Measurements from ENCODE around the gene ERP27.

ERP27 gene

GRCh38 chr12:14903386-14904098 lies 34.8 kb downstream of the ERP27 start:
- Histone ChIP-seq H3K9ac (ENCODE audit: low read depth, low read length) (no peak overlapping the region), H3K36me3 (ENCODE audit: control insufficient read depth, insufficient read depth, low read length) (no peaks in the 10 kb centered on the region), H3K9me3 (ENCODE audit: control insufficient read depth, insufficient read depth, low read length) (no peaks in the 10 kb centered on the region), H3K27me3 (ENCODE audit: control insufficient read depth, insufficient read depth, low read length) (no peaks in the 10 kb centered on the region), H3K27ac (ENCODE audit: low read depth, low read length) (no peak overlapping the region), H3K4me3 (ENCODE audit: low read depth, low read length) (no peak overlapping the region), H3K4me1 (ENCODE audit: control insufficient read depth, insufficient read depth, low read length) (no peaks in the 10 kb centered on the region)

- H3K4me3 ChIP-seq (ENCODE audit: low read depth, low read length) = no peak overlapping the region
- H3K9me3 ChIP-seq (ENCODE audit: control insufficient read depth, insufficient read depth, low read length) = no peaks in the 10 kb centered on the region
- H3K27ac ChIP-seq (ENCODE audit: low read depth, low read length) = no peak overlapping the region
- H3K9ac ChIP-seq (ENCODE audit: low read depth, low read length) = no peak overlapping the region
- no peaks in the 10 kb centered on the region for H3K4me1 ChIP-seq (ENCODE audit: control insufficient read depth, insufficient read depth, low read length)
- H3K27me3 ChIP-seq (ENCODE audit: control insufficient read depth, insufficient read depth, low read length) = no peaks in the 10 kb centered on the region
- H3K36me3 ChIP-seq (ENCODE audit: control insufficient read depth, insufficient read depth, low read length) = no peaks in the 10 kb centered on the region
Measured at GRCh38 chr12:14902465-14902864, 35.9 kb downstream of the ERP27 start.

- no peak overlapping the region for H3K4me3 ChIP-seq (ENCODE audit: low read depth, low read length)
- no peaks in the 10 kb centered on the region for H3K27me3 ChIP-seq (ENCODE audit: control insufficient read depth, insufficient read depth, low read length)
- no peaks in the 10 kb centered on the region for H3K9me3 ChIP-seq (ENCODE audit: control insufficient read depth, insufficient read depth, low read length)
- H3K4me1 ChIP-seq (ENCODE audit: control insufficient read depth, insufficient read depth, low read length) = no peaks in the 10 kb centered on the region
- no peaks in the 10 kb centered on the region for H3K36me3 ChIP-seq (ENCODE audit: control insufficient read depth, insufficient read depth, low read length)
- H3K27ac ChIP-seq (ENCODE audit: low read depth, low read length) = no peak overlapping the region
- no peak overlapping the region for H3K9ac ChIP-seq (ENCODE audit: low read depth, low read length)
Measured at GRCh38 chr12:14901228-14901562, 37.1 kb downstream of the ERP27 start.

- H3K4me3 ChIP-seq (ENCODE audit: low read depth, low read length) = no peak overlapping the region
- H3K9ac ChIP-seq (ENCODE audit: low read depth, low read length) = no peak overlapping the region
- H3K27me3 ChIP-seq (ENCODE audit: control insufficient read depth, insufficient read depth, low read length) = no peaks in the 10 kb centered on the region
- H3K9me3 ChIP-seq (ENCODE audit: control insufficient read depth, insufficient read depth, low read length) = no peaks in the 10 kb centered on the region
- no peaks in the 10 kb centered on the region for H3K36me3 ChIP-seq (ENCODE audit: control insufficient read depth, insufficient read depth, low read length)
- no peaks in the 10 kb centered on the region for H3K4me1 ChIP-seq (ENCODE audit: control insufficient read depth, insufficient read depth, low read length)
- no peak overlapping the region for H3K27ac ChIP-seq (ENCODE audit: low read depth, low read length)
Measured at GRCh38 chr12:14900521-14901227, 37.7 kb downstream of the ERP27 start.

GRCh38 chr12:14896521-14897169 lies 41.7 kb downstream of the ERP27 start:
- Histone ChIP-seq H3K36me3 (ENCODE audit: control insufficient read depth, insufficient read depth, low read length) (no peaks in the 10 kb centered on the region), H3K27ac (ENCODE audit: low read depth, low read length) (no peak overlapping the region), H3K27me3 (ENCODE audit: control insufficient read depth, insufficient read depth, low read length) (no peaks in the 10 kb centered on the region), H3K9me3 (ENCODE audit: control insufficient read depth, insufficient read depth, low read length) (no peaks in the 10 kb centered on the region), H3K4me1 (ENCODE audit: control insufficient read depth, insufficient read depth, low read length) (no peaks in the 10 kb centered on the region), H3K9ac (ENCODE audit: low read depth, low read length) (no peak overlapping the region), H3K4me3 (ENCODE audit: low read depth, low read length) (no peak overlapping the region)

- Histone ChIP-seq H3K9me3 (ENCODE audit: control insufficient read depth, insufficient read depth, low read length) (no peaks in the 10 kb centered on the region), H3K4me1 (ENCODE audit: control insufficient read depth, insufficient read depth, low read length) (0 out of 2 replicates have a peak, but pooled peaks cover 2% of the 10 kb centered on the region), H3K27me3 (ENCODE audit: control insufficient read depth, insufficient read depth, low read length) (no peaks in the 10 kb centered on the region), H3K9ac (ENCODE audit: low read depth, low read length) (no peak overlapping the region), H3K4me3 (ENCODE audit: low read depth, low read length) (no peak overlapping the region), H3K27ac (ENCODE audit: low read depth, low read length) (no peak overlapping the region), H3K36me3 (ENCODE audit: control insufficient read depth, insufficient read depth, low read length) (no peaks in the 10 kb centered on the region)
Measured at GRCh38 chr12:14893506-14894250, 44.7 kb downstream of the ERP27 start.

GRCh38 chr12:14892726-14893505 lies 45.4 kb downstream of the ERP27 start:
- Histone ChIP-seq H3K36me3 (ENCODE audit: control insufficient read depth, insufficient read depth, low read length) (no peaks in the 10 kb centered on the region), H3K27ac (ENCODE audit: low read depth, low read length) (no peak overlapping the region), H3K4me1 (ENCODE audit: control insufficient read depth, insufficient read depth, low read length) (0 out of 2 replicates have a peak, but pooled peaks cover 2% of the 10 kb centered on the region), H3K9me3 (ENCODE audit: control insufficient read depth, insufficient read depth, low read length) (no peaks in the 10 kb centered on the region), H3K27me3 (ENCODE audit: control insufficient read depth, insufficient read depth, low read length) (no peaks in the 10 kb centered on the region), H3K4me3 (ENCODE audit: low read depth, low read length) (no peak overlapping the region), H3K9ac (ENCODE audit: low read depth, low read length) (no peak overlapping the region)

- H3K4me3 ChIP-seq (ENCODE audit: low read depth, low read length) = no peak overlapping the region
- H3K36me3 ChIP-seq (ENCODE audit: control insufficient read depth, insufficient read depth, low read length) = no peaks in the 10 kb centered on the region
- no peaks in the 10 kb centered on the region for H3K27me3 ChIP-seq (ENCODE audit: control insufficient read depth, insufficient read depth, low read length)
- H3K27ac ChIP-seq (ENCODE audit: low read depth, low read length) = no peak overlapping the region
- H3K9ac ChIP-seq (ENCODE audit: low read depth, low read length) = no peak overlapping the region
- no peaks in the 10 kb centered on the region for H3K9me3 ChIP-seq (ENCODE audit: control insufficient read depth, insufficient read depth, low read length)
- H3K4me1 ChIP-seq (ENCODE audit: control insufficient read depth, insufficient read depth, low read length) = 0 out of 2 replicates have a peak, but pooled peaks cover 2% of the 10 kb centered on the region
Measured at GRCh38 chr12:14890701-14891100, 47.6 kb downstream of the ERP27 start.

GRCh38 chr12:14886271-14886670 lies 52.1 kb downstream of the ERP27 start:
- H3K9me3 ChIP-seq (ENCODE audit: control insufficient read depth, insufficient read depth, low read length) = no peaks in the 10 kb centered on the region

GRCh38 chr12:14885718-14886221 lies 52.6 kb downstream of the ERP27 start, which contains the start of gene MGP:
Gene MGP (minus strand): TSS chr12:14885854. CDS start chr12:14885791, 63 bp downstream.
- 0 out of 2 replicates have a peak, but pooled peaks cover 2% of the 10 kb centered on the region for H3K4me1 ChIP-seq (ENCODE audit: control insufficient read depth, insufficient read depth, low read length)
- no peak within 1 kb of the TSS for H3K27ac ChIP-seq (ENCODE audit: low read depth, low read length)
- H3K9me3 ChIP-seq (ENCODE audit: control insufficient read depth, insufficient read depth, low read length) = no peaks in the 10 kb centered on the region
- no peak within 1 kb of the TSS for H3K9ac ChIP-seq (ENCODE audit: low read depth, low read length)
- H3K27me3 ChIP-seq (ENCODE audit: control insufficient read depth, insufficient read depth, low read length) = no peaks in the 10 kb centered on the region
- H3K4me3 ChIP-seq (ENCODE audit: low read depth, low read length) = no peak within 1 kb of the TSS
- no peaks in the 10 kb centered on the region for H3K36me3 ChIP-seq (ENCODE audit: control insufficient read depth, insufficient read depth, low read length)

More at GRCh38 chr12:14886271-14886670, 52.1 kb downstream of the ERP27 start:
- Histone ChIP-seq H3K27me3 (ENCODE audit: control insufficient read depth, insufficient read depth, low read length) (no peaks in the 10 kb centered on the region), H3K36me3 (ENCODE audit: control insufficient read depth, insufficient read depth, low read length) (no peaks in the 10 kb centered on the region), H3K9ac (ENCODE audit: low read depth, low read length) (no peak overlapping the region), H3K27ac (ENCODE audit: low read depth, low read length) (no peak overlapping the region), H3K4me1 (ENCODE audit: control insufficient read depth, insufficient read depth, low read length) (0 out of 2 replicates have a peak, but pooled peaks cover 2% of the 10 kb centered on the region), H3K4me3 (ENCODE audit: low read depth, low read length) (no peak overlapping the region)
